Prostate gland (tissue), 2 donors: ENCODE data around the gene RTN1.

Source experiments
- CTCF ChIP-seq, 4 experiments: fragments of 200-600 bp in 2 of 4; fragments of 450-650 bp in 2 of 4; sonication (generic) in 2 of 4; IDR thresholded peaks; 1 replicate in 3 of 4; 2 replicates in 1 of 4; pipeline ENCODE4 v1.5.1; 2016 to 2019; ENCODE audit warnings: antibody characterized with exemption in 4 of 4, mild to moderate bottlenecking in 2 of 4, moderate library complexity in 2 of 4
- POLR2A ChIP-seq: fragments of 450-650 bp; IDR thresholded peaks from one replicate; pipeline ENCODE4 v1.6.1; 2016; ENCODE audit warnings: antibody characterized with exemption, mild to moderate bottlenecking

DNA sequence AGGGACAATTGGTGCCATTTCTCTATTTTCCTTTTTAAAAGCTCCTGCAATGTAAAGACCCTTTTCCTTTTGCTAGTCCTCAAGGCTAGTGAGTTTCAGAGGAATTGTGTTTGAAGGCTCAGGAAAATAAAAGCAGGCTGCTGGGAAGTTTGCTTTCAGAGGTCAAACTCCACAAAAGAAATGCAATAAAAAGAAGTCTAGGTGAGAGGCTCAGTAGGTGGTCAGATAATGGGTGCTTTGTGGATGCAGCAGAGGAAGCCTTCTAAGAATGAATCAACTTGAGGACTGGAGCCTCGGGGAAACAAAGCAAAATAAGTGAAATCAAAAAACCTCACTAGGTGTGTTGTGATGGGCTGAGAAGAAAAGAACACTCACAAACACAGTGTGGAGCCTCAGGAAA, 304.3 kb downstream of the RTN1 start:
- TF ChIP-seq CTCF (IDR thresholded peaks at IDR 0.05), result no peak
- no peak for TF ChIP-seq POLR2A
